GM12875 (cell line): ENCODE results near the gene NECTIN1.
"Not testable (repeated sequence)": the region's sequence is repeated elsewhere in the genome, so short reads cannot be mapped to it uniquely, and the experiment has no call there.

Experiments
- H3K4me3 ChIP-seq: one replicate; pipeline ENCODE4 v1.5.1; 2011; ENCODE audit warnings: low read depth, low read length, control low read depth
- CTCF ChIP-seq: IDR thresholded peaks from 2 replicates; pipeline ENCODE4 v1.5.1; 2011; ENCODE audit warnings: low read depth, mild to moderate bottlenecking, control low read depth, inconsistent platforms, low read length, moderate library complexity, borderline replicate concordance; ENCODE audit not compliant: insufficient read depth

NECTIN1 gene

DNA sequence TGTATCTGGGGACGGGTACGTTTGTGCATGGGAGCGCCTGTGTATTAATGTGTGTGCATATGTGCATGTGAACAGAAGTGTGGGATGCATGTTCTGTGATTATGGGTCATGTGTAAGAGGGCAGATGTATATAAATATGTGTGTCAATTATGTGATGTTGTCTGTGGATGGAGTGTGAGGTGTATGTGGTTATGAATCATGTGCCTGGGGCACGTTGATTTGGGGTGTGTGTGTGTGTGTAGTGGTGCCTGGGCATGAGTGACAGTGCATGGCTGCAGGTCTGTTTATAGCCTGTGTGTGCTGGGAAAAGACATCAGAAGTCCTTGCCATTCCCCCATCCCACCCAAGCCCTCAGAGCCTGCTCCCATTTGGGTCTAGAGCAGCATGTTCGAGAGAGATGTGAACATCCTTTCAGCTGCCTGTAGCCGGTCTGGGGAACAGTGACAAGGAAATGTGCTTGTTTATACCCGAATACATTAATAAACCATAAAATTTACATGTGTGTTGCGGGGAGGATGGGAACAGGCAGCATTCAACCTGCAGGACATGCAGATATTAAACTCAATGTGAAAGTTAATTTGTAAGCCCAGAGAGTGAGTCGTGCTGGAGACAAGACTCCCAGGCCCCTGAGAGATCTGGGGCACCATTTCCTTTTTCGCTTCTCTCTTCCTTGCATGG lies 129.0 kb downstream of the NECTIN1 start:
- no peak for TF ChIP-seq CTCF
- no peak overlapping the region for H3K4me3 ChIP-seq

DNA sequence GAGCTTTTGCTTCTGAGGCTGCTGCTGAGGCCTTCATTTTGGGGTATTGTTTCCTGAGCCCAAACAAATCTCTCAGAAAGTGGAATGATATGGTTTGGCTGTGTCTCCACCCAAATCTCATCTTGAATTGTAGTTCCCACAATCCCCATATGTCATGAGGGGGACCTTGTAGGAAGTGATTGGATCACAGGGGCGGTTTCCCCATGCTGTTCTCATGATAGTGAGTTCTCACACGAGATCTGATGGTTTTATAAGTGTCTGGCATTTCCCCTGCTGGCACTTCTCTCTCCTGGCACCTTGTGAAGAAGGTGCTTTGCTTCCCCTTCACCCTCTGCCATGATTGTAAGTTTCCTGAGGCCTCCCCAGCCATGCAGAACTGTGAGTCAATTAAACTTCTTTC lies 133.1 kb downstream of the NECTIN1 start:
- not testable (repeated sequence) for H3K4me3 ChIP-seq

- H3K4me3 ChIP-seq, result no peak overlapping the region
- TF ChIP-seq CTCF, result no peak
Measured at GRCh38 chr11:119594639-119595249, 134.3 kb downstream of the NECTIN1 start.

- no peak for TF ChIP-seq CTCF
- no peak overlapping the region for H3K4me3 ChIP-seq
Measured at GRCh38 chr11:119593346-119593745, 135.7 kb downstream of the NECTIN1 start.

DNA sequence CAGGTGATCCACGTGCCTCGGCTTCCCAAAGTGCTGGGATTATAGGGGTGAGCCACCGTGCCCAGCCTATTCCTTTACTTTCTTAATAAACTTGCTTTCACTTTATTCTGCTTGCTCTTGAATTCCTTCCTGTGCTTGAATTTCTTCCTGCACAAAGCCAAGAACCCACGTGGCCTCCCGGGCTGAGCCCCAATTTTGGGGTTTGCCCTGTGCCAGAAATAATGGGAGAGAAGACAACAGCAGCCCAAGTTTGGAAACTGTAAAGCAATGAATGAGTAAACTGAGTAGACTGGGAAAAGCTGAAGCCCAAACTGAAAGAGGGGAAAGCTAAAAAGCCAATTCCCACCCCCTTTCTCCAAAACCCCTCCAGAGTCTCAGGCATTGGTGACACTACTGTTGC lies 136.4 kb downstream of the NECTIN1 start:
- TF ChIP-seq CTCF, result no peak
- no peak overlapping the region for H3K4me3 ChIP-seq

DNA sequence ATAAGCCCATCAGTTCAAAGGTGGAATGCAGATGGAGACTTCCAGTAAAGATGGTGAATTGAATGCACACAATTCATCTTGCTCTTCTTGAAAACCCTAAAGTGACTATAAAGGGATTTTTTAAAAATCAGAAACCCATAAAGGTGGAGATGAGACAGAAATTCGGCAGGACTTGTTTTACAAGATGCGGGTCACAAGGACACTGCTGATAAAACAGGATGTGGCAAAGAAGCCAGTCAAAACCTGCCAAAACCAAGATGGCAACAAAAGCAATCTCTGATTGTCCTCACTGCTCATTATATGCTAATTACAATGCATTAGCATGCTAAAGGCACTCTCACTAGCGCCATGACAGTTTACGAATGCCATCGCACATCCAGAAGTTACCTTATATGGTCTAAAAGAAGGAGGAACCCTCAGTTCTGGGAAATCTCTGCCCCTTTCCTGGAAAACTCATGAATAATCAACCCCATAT lies 137.1 kb downstream of the NECTIN1 start:
- no peak for TF ChIP-seq CTCF
- H3K4me3 ChIP-seq, result no peak overlapping the region

DNA sequence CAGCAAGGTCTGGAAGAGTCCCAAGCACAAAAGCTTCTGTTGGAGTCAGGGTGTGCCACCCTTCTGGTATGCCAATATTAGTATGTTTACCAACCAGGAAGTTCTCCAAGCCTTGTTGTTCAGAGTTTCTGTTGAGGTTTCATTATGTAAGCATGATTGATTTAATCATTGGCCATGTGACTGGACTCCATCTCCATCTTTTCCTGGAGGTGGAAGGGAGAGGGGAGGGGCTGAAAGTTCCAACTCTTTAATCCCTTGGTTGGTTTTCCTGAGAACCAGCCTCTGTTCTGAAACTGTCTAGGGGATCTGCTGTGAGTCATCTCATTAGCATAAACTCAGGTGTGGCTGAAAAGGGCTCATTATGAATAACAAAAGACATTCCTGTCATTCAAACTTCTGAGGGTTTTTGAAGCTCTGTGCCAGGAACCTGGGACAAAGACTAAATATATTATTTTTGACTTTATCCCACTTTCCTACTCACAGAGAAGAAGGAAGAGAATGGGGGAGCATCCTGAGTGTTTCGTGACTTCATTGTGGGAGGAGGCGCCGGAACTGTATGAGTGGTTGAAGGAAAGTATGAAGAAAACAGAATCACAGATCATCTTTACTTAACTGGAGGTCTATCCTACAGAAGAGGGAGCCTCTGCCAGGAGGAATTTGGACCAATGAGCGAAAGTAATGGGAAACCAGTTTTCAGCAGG lies 138.2 kb downstream of the NECTIN1 start:
- no peak overlapping the region for H3K4me3 ChIP-seq
- no peak for TF ChIP-seq CTCF
